GM23338 (cell line): ENCODE measurements around the gene CAMTA1.

Experiments
- CREB1 ChIP-seq: fragments of 250-450 bp; sonication (Bioruptor Pico); IDR thresholded peaks from 2 replicates; pipeline ENCODE4 v1.5.0; 2020; ENCODE audit warnings: low read depth, mild to moderate bottlenecking, moderate library complexity
- CTCF ChIP-seq, 2 experiments: fragments of 200-600 bp in 1 of 2; sonication (generic) in 1 of 2; conservative IDR thresholded peaks; 2 replicates each; pipeline versions ENCODE4 v1.5.1 to v1.6.1; 2016 to 2017; ENCODE audit warnings: antibody characterized with exemption in 2 of 2, low read depth in 2 of 2, mild to moderate bottlenecking in 2 of 2, moderate library complexity in 1 of 2
- EZH2 ChIP-seq: fragments of 200-600 bp; sonication (generic); IDR thresholded peaks from one replicate; pipeline ENCODE4 v1.8.0; 2017; ENCODE audit warnings: antibody characterized with exemption, mild to moderate bottlenecking, low read depth; ENCODE audit not compliant: unreplicated experiment
- EZH2phosphoT487 ChIP-seq: fragments of 200-600 bp; sonication (generic); IDR thresholded peaks from one replicate; pipeline ENCODE4 v1.8.1; 2018; ENCODE audit warnings: antibody characterized with exemption; ENCODE audit not compliant: unreplicated experiment
- JUNB ChIP-seq: IDR thresholded peaks from one replicate; pipeline ENCODE4 v1.6.1; 2016; ENCODE audit warnings: antibody characterized with exemption; ENCODE audit not compliant: unreplicated experiment
- POLR2AphosphoS5 ChIP-seq: IDR thresholded peaks from 2 replicates; pipeline ENCODE4 v1.6.1; 2016; ENCODE audit warnings: antibody characterized with exemption, low read depth
- REST ChIP-seq: IDR thresholded peaks from one replicate; pipeline ENCODE4 v1.6.1; 2018; ENCODE audit warnings: antibody characterized with exemption; ENCODE audit not compliant: unreplicated experiment
- STAT1 ChIP-seq: IDR thresholded peaks from one replicate; pipeline ENCODE4 v1.6.1; 2016; ENCODE audit warnings: antibody characterized with exemption; ENCODE audit not compliant: unreplicated experiment
- ZNF331 ChIP-seq: fragments of 250-450 bp; sonication (Bioruptor Pico); IDR thresholded peaks from 2 replicates; pipeline ENCODE4 v1.5.0; 2020; ENCODE audit warnings: low read depth, mild to moderate bottlenecking, moderate library complexity

- TF ChIP-seq CTCF (conservative IDR thresholded peaks at IDR 0.05; ENCODE audit: low read depth in 2 of 2): no peak
- no peak for TF ChIP-seq REST
- TF ChIP-seq POLR2AphosphoS5: no peak
- TF ChIP-seq EZH2: no peak
- no peak for TF ChIP-seq STAT1
- TF ChIP-seq ZNF331 (CRISPR knock-in tag): no peak
- TF ChIP-seq CREB1 (CRISPR knock-in tag): no peak
- no peak for TF ChIP-seq EZH2phosphoT487
- no peak for TF ChIP-seq JUNB
Observed at GRCh38 chr1:7383671-7384520, 598.6 kb downstream of the CAMTA1 start.
